ENCODE data around the gene PRDM2.
"Not testable (repeated sequence)": the region's sequence is repeated elsewhere in the genome, so short reads cannot be mapped to it uniquely, and the experiment has no call there.

PRDM2 gene

DNA sequence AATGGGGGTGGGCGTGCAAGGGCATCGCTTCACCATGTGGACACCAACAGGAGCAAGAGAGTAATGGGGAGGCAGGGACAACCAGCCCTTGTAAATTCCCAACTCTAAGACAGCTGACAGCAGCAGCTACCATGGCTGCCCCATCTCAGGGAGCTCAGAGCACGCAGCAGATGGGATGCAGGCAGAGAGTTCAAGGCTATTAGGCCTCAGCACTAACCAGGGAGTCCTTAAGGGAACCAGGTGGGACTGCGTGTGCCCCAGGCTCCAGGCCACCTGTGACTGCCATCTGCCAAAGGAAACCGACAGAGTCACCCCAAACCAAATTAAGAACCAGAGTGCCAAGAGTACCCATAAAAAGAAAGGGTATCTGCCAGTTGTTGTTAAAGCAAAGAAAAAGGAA lies 33.7 kb upstream of the PRDM2 start:
- TF ChIP-seq, protein P1, sequence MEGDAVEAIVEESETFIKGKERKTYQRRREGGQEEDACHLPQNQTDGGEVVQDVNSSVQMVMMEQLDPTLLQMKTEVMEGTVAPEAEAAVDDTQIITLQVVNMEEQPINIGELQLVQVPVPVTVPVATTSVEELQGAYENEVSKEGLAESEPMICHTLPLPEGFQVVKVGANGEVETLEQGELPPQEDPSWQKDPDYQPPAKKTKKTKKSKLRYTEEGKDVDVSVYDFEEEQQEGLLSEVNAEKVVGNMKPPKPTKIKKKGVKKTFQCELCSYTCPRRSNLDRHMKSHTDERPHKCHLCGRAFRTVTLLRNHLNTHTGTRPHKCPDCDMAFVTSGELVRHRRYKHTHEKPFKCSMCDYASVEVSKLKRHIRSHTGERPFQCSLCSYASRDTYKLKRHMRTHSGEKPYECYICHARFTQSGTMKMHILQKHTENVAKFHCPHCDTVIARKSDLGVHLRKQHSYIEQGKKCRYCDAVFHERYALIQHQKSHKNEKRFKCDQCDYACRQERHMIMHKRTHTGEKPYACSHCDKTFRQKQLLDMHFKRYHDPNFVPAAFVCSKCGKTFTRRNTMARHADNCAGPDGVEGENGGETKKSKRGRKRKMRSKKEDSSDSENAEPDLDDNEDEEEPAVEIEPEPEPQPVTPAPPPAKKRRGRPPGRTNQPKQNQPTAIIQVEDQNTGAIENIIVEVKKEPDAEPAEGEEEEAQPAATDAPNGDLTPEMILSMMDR (IDR thresholded peaks at IDR 0.05; ENCODE audit: low read depth, low read length, missing control alignments), result no peak
- H3K4me3 ChIP-seq (replicated peaks; ENCODE audit: low read depth, low read length), result no peak overlapping the region
- DNase-seq (ENCODE audit: extremely low read depth, low read depth), result no peak

DNA sequence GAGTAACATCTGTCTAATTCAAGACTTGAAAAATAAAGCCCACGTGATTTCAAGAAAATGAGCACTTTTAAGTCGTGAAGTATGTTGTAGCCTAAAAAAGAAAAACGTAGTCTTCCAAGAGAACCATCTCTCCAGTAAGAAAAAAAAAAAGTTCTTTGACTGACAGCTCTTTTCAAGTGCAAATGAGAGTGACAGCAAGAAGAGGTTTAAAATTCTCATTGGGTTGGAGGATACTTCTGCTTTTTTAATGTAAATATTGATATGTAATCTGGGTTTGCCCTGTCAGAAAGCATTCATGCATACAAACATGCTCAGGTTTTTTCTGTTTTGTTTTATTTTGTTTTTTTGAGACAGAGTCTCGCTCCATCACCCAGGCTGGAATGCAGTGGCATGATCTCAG lies 32.3 kb upstream of the PRDM2 start:
- DNase-seq (ENCODE audit: extremely low read depth, low read depth), result no peak
- TF ChIP-seq, protein P1 (IDR thresholded peaks at IDR 0.05; ENCODE audit: low read depth, low read length, missing control alignments), result no peak

DNA sequence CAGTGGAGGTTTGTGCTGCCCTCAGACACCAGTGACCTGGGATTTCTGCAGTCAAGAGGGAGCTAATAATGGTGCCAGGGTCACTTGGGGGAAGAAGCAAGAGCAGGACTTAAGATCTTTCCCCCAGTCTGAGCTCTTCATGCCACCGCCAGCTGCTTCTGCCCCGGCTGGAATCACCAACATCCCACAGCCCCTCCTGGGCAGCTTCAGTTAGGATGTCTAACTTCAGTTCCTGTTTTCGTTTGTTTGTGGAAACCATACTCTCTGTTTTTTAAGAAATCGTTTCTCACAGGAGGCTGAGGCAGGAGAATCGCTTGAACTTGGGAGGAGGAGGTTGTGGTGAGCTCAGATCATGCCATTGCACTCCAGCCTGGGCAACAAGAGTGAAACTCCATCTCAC lies 25.6 kb upstream of the PRDM2 start:
- DNase-seq (ENCODE audit: extremely low read depth, low read depth), result no peak
- TF ChIP-seq, protein P1 (IDR thresholded peaks at IDR 0.05; ENCODE audit: low read depth, low read length, missing control alignments), result no peak
- H3K4me3 ChIP-seq (replicated peaks; ENCODE audit: low read depth, low read length), result no peak overlapping the region

More for the DNA sequence above, 32.3 kb upstream of the PRDM2 start:
- no peak overlapping the region for H3K4me3 ChIP-seq (replicated peaks; ENCODE audit: low read depth, low read length)

DNA sequence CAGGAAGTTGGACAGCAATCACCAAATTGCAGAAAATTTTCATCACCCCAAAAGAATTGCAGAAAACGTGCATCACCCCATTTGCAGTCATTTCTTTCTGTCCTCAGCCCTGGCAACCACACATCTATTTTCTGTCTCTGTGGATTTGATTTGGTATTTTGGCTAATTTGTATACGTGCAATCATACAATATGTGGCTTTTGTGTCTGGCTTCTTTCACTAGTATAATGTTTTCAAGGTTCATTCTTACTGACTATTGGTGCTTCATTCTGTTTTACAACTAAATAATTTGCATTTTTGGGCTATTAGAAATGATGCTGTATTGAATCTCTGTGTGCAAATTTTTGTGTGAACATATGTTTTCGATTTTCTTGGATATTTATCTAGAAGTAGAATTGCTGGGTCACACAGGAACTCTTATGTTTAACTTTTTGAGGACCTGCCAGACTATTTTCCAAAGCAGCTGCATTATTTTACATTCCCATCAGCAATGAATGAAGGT lies 24.8 kb upstream of the PRDM2 start:
- no peak for DNase-seq (ENCODE audit: extremely low read depth, low read depth)
- TF ChIP-seq, protein P1 (IDR thresholded peaks at IDR 0.05; ENCODE audit: low read depth, low read length, missing control alignments), result no peak
- no peak overlapping the region for H3K4me3 ChIP-seq (replicated peaks; ENCODE audit: low read depth, low read length)

DNA sequence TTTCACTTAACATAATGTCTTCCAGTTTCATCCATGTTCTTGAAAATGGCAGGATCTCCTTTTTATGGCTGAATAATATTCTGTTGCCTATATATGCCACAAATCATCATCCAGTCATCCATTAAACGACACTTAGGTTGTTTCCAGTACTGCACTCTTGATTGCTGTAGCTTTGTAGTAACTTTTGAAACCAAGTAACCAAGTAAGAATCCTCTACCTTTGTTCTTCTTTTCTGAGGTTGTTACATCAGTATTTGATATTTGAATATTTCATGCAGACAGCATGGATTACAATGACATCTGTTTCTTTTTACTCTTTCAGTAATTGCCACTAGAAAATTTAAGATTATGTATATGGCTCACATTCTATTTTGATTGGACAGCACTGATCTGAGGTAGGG lies 22.1 kb upstream of the PRDM2 start:
- no peak for DNase-seq (ENCODE audit: extremely low read depth, low read depth)
- no peak overlapping the region for H3K4me3 ChIP-seq (replicated peaks; ENCODE audit: low read depth, low read length)
- TF ChIP-seq, protein P1 (IDR thresholded peaks at IDR 0.05; ENCODE audit: low read depth, low read length, missing control alignments), result no peak

DNA sequence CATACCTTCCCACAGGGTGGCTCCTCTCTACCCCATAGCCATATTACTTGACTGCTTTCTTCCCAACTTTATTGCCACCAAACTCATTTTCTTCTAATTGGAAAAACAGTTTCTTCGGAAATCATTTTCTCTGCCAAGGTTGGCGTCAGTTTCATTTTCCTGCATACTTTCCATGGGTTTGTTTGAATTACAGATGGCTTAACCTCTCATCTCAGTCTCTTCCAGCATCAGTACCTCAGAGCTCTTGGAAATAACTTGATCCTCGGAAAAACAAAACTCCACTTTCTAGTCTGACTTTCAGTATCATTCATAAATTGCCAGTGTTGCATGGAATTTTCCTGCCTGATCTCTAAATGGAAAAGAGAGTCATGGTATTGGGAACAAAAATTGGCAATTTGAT lies 20.3 kb upstream of the PRDM2 start:
- DNase-seq (ENCODE audit: extremely low read depth, low read depth), result no peak
- TF ChIP-seq, protein P1 (IDR thresholded peaks at IDR 0.05; ENCODE audit: low read depth, low read length, missing control alignments), result no peak
- no peak overlapping the region for H3K4me3 ChIP-seq (replicated peaks; ENCODE audit: low read depth, low read length)

DNA sequence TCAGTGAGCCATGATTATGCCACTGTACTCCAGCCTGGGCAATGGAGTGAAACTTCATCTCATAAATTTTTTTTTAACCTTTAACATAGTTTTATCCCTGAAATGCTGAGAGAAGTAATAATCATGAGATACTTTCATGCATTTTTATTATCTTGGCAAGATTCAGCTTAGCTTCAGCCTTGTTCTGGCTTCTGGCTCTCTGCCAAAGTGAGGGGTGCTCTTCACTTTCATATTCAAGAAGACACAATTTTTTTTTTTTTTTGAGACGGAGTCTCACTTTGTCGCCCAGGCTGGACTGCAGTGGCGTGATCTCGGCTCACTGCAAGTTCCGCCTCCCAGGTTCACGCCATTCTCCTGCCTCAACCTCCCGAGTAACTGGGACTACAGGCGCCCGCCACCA lies 19.4 kb upstream of the PRDM2 start:
- not testable (repeated sequence) for DNase-seq (ENCODE audit: extremely low read depth, low read depth); H3K4me3 ChIP-seq (replicated peaks; ENCODE audit: low read depth, low read length)

Data from HFF-Myc (cell line).